ENCODE measurements around the gene CD7.

Gene CD7

DNA sequence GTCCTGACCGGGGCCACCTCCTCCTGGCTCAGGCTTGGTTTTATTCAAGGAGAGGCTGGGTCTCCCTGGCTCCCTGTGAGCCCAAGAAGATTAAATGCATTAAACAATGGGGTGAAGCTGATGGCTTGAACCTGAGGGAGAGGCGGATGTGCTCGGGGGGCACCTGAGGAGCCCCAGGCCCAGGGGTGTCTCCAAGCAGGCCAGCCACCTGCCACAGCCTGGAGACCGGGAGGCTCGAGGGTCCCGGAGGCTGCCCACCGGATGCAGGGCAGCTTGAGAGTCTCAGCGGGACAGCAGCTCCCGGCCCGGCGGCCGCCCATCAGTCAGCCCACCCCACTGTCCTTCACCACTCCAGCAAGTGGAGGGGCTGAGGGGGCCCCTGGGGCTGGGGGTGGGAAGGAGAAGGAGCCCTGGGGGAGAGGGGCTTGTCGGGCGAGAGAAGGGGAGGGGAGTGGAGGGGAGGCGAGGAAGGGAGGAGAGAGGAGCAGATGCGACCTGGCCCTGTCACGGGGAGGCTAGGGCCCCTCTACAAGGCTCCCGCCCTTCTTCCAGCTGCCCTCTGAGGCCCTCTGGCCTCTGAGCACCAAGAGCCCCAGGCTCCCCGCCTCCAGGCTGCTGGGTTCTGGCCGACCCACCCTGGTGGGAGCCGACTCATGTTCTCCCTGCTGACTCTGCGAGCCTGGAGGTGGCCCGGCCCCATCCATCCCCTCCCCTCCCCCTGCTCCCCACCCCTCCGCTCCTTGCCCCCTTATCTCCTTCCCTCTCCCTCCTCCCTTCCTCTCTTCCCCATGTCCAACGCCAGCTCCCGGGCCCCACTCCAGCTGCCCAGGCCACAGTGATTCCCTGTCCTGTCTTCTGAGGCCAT, 13.2 kb downstream of the CD7 start:
- TF ChIP-seq, protein P1, sequence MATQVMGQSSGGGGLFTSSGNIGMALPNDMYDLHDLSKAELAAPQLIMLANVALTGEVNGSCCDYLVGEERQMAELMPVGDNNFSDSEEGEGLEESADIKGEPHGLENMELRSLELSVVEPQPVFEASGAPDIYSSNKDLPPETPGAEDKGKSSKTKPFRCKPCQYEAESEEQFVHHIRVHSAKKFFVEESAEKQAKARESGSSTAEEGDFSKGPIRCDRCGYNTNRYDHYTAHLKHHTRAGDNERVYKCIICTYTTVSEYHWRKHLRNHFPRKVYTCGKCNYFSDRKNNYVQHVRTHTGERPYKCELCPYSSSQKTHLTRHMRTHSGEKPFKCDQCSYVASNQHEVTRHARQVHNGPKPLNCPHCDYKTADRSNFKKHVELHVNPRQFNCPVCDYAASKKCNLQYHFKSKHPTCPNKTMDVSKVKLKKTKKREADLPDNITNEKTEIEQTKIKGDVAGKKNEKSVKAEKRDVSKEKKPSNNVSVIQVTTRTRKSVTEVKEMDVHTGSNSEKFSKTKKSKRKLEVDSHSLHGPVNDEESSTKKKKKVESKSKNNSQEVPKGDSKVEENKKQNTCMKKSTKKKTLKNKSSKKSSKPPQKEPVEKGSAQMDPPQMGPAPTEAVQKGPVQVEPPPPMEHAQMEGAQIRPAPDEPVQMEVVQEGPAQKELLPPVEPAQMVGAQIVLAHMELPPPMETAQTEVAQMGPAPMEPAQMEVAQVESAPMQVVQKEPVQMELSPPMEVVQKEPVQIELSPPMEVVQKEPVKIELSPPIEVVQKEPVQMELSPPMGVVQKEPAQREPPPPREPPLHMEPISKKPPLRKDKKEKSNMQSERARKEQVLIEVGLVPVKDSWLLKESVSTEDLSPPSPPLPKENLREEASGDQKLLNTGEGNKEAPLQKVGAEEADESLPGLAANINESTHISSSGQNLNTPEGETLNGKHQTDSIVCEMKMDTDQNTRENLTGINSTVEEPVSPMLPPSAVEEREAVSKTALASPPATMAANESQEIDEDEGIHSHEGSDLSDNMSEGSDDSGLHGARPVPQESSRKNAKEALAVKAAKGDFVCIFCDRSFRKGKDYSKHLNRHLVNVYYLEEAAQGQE (IDR thresholded peaks at IDR 0.05; ENCODE audit: insufficient read depth in 1 of 2, low read depth in 2 of 2, low read length in 2 of 2) = no peak
- TF ChIP-seq POLR2AphosphoS5 (IDR thresholded peaks at IDR 0.05; ENCODE audit: low read depth, low read length) (no peak), TAF1 (IDR thresholded peaks at IDR 0.05; ENCODE audit: borderline replicate concordance, insufficient read depth, low read length) (no peak), FOXP2 (optimal IDR thresholded peaks at IDR 0.05; ENCODE audit: borderline replicate concordance, extremely low read depth, extremely low read length, insufficient read depth) (no peak), SIN3A (IDR thresholded peaks at IDR 0.05; ENCODE audit: borderline replicate concordance, insufficient read depth, low read length) (no peak)

DNA sequence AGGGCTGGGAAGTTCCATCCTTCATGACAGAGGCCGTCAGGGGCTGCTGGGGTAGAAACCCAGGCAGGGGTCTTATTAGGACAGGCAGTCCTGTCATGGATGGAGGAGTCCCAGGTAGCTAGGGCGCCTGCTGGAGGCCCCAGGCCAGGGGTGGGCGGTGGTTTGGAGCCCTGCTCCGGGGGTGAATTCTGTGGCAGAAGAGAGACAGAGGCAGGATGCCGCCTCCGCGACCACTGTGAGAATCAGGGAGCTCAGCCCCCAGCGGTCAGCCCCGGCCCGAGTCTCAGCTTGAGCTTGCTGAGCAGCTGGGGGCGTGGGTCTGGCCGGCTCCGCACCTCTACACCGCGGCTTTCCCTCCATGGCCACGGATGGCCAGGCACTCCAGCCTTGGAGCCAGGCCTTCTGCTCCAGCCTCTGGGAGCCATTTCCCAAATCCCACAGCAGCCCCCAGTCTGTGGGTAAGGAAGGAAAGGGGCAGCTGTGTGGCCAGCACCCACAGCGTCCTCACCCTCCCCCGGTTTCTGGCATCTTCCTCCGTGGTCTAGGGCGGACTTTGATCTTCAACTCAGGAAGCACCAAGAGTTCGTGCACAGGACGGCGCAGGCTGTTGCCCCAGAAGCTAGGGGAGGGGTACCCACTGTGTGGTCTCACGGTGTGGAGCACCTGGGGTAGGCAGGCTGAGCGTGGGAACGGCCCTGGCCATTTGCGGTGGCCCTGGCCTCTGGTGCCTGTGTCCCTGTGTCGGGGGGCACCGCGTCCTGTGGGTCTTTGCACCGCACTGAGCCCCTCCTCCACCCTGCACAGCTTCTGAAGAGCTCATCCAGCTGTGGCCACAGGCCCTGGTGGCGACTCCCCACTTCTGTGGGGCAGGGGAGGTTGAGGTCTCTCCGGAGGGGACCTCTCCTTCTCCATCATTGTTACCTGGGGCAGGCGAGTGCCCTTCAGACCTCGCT, 14.1 kb downstream of the CD7 start:
- no peak for TF ChIP-seq POLR2AphosphoS5 (IDR thresholded peaks at IDR 0.05; ENCODE audit: low read depth, low read length)
- TF ChIP-seq, protein P1 (IDR thresholded peaks at IDR 0.05; ENCODE audit: insufficient read depth in 1 of 2, low read depth in 2 of 2, low read length in 2 of 2) = no peak
- no peak for TF ChIP-seq TAF1 (IDR thresholded peaks at IDR 0.05; ENCODE audit: borderline replicate concordance, insufficient read depth, low read length)
- no peak for TF ChIP-seq SIN3A (IDR thresholded peaks at IDR 0.05; ENCODE audit: borderline replicate concordance, insufficient read depth, low read length)
- no peak for TF ChIP-seq FOXP2 (optimal IDR thresholded peaks at IDR 0.05; ENCODE audit: borderline replicate concordance, extremely low read depth, extremely low read length, insufficient read depth)

DNA sequence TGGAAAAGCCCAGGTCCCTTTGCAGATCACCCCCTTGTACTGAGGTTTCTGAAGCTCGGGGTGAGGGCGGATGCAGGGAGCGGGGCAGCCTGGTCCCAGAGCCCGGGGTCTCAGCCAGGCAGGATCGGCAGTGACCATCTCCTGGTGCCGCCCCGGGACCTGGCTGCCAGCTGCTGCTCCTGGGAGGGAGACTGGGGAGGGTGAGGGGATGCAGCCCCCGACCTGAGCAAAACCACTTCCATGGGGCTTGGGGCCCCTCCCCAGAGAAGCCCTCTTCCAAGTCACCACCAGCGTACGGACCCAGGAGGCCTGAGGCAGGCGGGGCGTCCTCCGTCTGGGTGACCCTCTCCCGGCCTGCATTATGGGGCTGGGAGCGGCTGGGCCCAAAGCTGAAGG, 14.8 kb downstream of the CD7 start:
- TF ChIP-seq TAF1 (IDR thresholded peaks at IDR 0.05; ENCODE audit: borderline replicate concordance, insufficient read depth, low read length) = no peak
- no peak for TF ChIP-seq POLR2AphosphoS5 (IDR thresholded peaks at IDR 0.05; ENCODE audit: low read depth, low read length)
- TF ChIP-seq, protein P1 (IDR thresholded peaks at IDR 0.05; ENCODE audit: insufficient read depth in 1 of 2, low read depth in 2 of 2, low read length in 2 of 2) = no peak
- no peak for TF ChIP-seq SIN3A (IDR thresholded peaks at IDR 0.05; ENCODE audit: borderline replicate concordance, insufficient read depth, low read length)
- no peak for TF ChIP-seq FOXP2 (optimal IDR thresholded peaks at IDR 0.05; ENCODE audit: borderline replicate concordance, extremely low read depth, extremely low read length, insufficient read depth)

DNA sequence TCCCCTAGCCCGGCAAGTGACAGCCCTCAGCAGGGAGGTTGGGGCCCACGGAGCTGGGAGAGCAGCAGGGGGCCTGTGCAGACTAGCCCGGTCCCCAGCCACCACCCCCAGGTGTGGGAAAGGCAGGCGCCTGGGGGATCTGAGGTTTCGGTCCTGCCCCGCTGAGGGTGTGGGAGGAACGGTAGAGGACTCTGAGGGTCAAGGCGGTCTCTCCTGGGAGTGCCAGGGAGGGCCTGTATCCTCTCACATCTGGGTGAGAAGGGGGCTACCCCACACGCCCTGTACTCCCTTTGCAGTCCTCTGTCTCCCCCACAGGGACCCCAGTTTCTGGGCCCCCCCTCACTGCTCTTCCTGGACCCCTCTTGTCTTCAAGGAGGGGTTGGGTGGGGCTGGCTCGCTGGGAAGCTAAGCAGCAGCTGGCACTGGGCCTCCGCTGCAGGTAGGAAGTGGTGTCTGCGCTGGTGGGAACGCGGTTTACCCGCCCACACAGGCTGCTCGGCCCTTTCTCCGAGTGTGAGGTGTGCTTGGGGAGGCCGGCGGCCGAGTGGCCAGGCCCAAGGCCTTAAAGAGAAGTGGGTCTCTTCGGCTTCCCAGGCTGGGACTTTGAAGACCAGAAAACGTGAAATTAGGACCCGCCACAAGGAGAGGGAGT, 15.4 kb downstream of the CD7 start:
- no peak for TF ChIP-seq FOXP2 (optimal IDR thresholded peaks at IDR 0.05; ENCODE audit: borderline replicate concordance, extremely low read depth, extremely low read length, insufficient read depth)
- no peak for TF ChIP-seq SIN3A (IDR thresholded peaks at IDR 0.05; ENCODE audit: borderline replicate concordance, insufficient read depth, low read length)
- no peak for TF ChIP-seq POLR2AphosphoS5 (IDR thresholded peaks at IDR 0.05; ENCODE audit: low read depth, low read length)
- TF ChIP-seq TAF1 (IDR thresholded peaks at IDR 0.05; ENCODE audit: borderline replicate concordance, insufficient read depth, low read length) = no peak
- TF ChIP-seq, protein P1 (IDR thresholded peaks at IDR 0.05; ENCODE audit: insufficient read depth in 1 of 2, low read depth in 2 of 2, low read length in 2 of 2) = no peak

Measured in PFSK-1 (cell line).